Osteocyte (in vitro differentiated cells): ENCODE measurements around the gene PLXNA4. TPM values are rescaled to one million over a fixed set of nuclear protein-coding genes. Genes with fewer than 3 reads are reported as not detected.

Source experiments
- DNase-seq: peaks from one replicate; pipeline ENCODE4 v3.0.0; 2021; ENCODE audit warnings: mixed read lengths; ENCODE audit not compliant: unreplicated experiment; ENCODE audit errors: extremely low spot score
- H3K27ac Mint-ChIP-seq: one replicate; pipeline ENCODE4 v1.8.0; 2021; ENCODE audit warnings: mild to moderate bottlenecking, mixed read lengths; ENCODE audit not compliant: unreplicated experiment
- H3K27me3 Mint-ChIP-seq: one replicate; pipeline ENCODE4 v1.8.0; 2021; ENCODE audit warnings: mixed read lengths; ENCODE audit not compliant: unreplicated experiment
- H3K36me3 Mint-ChIP-seq: one replicate; pipeline ENCODE4 v1.8.0; 2021; ENCODE audit warnings: mixed read lengths; ENCODE audit not compliant: unreplicated experiment
- H3K4me1 Mint-ChIP-seq: one replicate; pipeline ENCODE4 v1.8.0; 2021; ENCODE audit warnings: mixed read lengths; ENCODE audit not compliant: unreplicated experiment
- H3K4me3 Mint-ChIP-seq: one replicate; pipeline ENCODE4 v1.8.0; 2021; ENCODE audit warnings: mild to moderate bottlenecking, moderate library complexity, mixed read lengths; ENCODE audit not compliant: unreplicated experiment
- H3K9me3 Mint-ChIP-seq: one replicate; pipeline ENCODE4 v1.8.0; 2021; ENCODE audit warnings: mixed read lengths; ENCODE audit not compliant: unreplicated experiment
- total RNA-seq: library from RNA; stranded (reverse); gene quantifications from 2 replicates; pipeline ENCODE4 v1.2.1, GENCODE V29; 2021
- TF ChIP-seq, protein P1 (sequence below): fragments of 200-600 bp; sonication (generic); IDR thresholded peaks from 2 replicates; pipeline ENCODE4 v1.5.0; 2021; ENCODE audit warnings: antibody characterized with exemption, mild to moderate bottlenecking, moderate library complexity

PLXNA4 gene
- total RNA-seq, 1 donor from 2014 or later: 59.0 TPM

DNA sequence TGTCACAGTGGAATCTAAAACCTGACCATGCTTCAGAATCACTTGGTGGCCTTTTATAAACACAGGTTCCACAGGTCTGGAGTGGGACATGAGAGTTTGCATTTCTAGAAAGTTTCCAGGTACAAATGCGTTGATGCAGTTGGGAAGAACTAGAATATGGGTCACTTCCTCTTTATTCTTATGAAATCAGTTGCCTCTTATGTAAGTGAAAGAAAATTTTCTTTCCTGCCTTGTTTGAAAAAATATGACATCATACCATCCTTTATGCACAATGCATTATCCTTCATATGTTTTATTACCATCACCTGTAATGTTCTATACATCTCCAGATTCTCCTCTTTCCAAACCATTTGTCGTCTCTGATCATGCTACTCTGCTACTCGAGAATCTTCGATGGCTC, 44.0 kb downstream of the PLXNA4 start:
- DNase-seq: no peak
- no peak overlapping the region for H3K4me3 Mint-ChIP-seq
- H3K27me3 Mint-ChIP-seq: no peaks in the 10 kb centered on the region
- TF ChIP-seq, protein P1, sequence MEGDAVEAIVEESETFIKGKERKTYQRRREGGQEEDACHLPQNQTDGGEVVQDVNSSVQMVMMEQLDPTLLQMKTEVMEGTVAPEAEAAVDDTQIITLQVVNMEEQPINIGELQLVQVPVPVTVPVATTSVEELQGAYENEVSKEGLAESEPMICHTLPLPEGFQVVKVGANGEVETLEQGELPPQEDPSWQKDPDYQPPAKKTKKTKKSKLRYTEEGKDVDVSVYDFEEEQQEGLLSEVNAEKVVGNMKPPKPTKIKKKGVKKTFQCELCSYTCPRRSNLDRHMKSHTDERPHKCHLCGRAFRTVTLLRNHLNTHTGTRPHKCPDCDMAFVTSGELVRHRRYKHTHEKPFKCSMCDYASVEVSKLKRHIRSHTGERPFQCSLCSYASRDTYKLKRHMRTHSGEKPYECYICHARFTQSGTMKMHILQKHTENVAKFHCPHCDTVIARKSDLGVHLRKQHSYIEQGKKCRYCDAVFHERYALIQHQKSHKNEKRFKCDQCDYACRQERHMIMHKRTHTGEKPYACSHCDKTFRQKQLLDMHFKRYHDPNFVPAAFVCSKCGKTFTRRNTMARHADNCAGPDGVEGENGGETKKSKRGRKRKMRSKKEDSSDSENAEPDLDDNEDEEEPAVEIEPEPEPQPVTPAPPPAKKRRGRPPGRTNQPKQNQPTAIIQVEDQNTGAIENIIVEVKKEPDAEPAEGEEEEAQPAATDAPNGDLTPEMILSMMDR: no peak
- no peaks in the 10 kb centered on the region for H3K9me3 Mint-ChIP-seq
- peaks cover 20% of the 10 kb centered on the region for H3K36me3 Mint-ChIP-seq
- H3K27ac Mint-ChIP-seq: no peak overlapping the region
- H3K4me1 Mint-ChIP-seq: peaks cover 6% of the 10 kb centered on the region

DNA sequence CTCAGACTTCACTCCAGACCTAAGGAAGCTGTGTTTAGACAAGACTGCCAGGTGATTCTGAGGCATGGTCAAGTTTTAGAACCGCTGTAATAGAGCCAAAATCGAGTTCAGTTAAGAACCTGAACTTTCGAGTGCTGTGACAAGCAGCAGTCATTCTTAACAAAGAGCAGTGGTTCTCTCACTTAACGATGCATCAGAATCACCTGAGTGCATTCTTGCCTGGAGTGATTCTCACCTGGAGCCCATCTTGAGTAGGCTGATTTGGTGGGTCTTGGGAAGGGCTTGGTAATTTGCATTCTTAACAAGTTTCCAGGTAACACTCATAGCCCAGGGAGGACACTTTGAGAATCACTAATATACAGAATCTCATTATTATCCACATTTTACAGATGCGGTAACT, 44.7 kb downstream of the PLXNA4 start:
- TF ChIP-seq, protein P1: no peak
- no peaks in the 10 kb centered on the region for H3K9me3 Mint-ChIP-seq
- H3K27ac Mint-ChIP-seq: no peak overlapping the region
- no peaks in the 10 kb centered on the region for H3K27me3 Mint-ChIP-seq
- no peak overlapping the region for H3K4me3 Mint-ChIP-seq
- DNase-seq: no peak
- H3K36me3 Mint-ChIP-seq: peaks cover 23% of the 10 kb centered on the region
- H3K4me1 Mint-ChIP-seq: peaks cover 1% of the 10 kb centered on the region

DNA sequence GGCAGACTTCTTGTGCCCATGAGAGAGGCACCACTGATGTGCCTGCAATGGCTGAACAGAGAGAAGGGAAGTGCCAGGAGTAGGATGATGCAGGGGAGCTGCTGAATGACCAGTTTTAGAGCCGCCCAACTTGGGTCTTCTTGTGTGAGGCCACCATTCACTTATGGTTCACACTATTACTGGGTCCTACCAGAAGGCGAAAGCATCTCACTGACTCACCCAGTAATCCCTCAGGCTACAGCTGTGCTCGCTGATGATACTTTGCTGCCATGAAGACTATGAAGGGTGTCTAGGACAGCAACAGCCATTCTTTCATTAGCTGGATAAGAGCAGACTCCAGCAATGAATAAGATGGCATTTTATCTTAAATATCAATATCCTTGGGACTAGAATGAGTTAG, 47.6 kb downstream of the PLXNA4 start:
- DNase-seq: no peak
- no peaks in the 10 kb centered on the region for H3K9me3 Mint-ChIP-seq
- no peak overlapping the region for H3K4me3 Mint-ChIP-seq
- H3K27ac Mint-ChIP-seq: no peak overlapping the region
- peaks cover 18% of the 10 kb centered on the region for H3K36me3 Mint-ChIP-seq
- no peaks in the 10 kb centered on the region for H3K4me1 Mint-ChIP-seq
- H3K27me3 Mint-ChIP-seq: no peaks in the 10 kb centered on the region
- TF ChIP-seq, protein P1: no peak

DNA sequence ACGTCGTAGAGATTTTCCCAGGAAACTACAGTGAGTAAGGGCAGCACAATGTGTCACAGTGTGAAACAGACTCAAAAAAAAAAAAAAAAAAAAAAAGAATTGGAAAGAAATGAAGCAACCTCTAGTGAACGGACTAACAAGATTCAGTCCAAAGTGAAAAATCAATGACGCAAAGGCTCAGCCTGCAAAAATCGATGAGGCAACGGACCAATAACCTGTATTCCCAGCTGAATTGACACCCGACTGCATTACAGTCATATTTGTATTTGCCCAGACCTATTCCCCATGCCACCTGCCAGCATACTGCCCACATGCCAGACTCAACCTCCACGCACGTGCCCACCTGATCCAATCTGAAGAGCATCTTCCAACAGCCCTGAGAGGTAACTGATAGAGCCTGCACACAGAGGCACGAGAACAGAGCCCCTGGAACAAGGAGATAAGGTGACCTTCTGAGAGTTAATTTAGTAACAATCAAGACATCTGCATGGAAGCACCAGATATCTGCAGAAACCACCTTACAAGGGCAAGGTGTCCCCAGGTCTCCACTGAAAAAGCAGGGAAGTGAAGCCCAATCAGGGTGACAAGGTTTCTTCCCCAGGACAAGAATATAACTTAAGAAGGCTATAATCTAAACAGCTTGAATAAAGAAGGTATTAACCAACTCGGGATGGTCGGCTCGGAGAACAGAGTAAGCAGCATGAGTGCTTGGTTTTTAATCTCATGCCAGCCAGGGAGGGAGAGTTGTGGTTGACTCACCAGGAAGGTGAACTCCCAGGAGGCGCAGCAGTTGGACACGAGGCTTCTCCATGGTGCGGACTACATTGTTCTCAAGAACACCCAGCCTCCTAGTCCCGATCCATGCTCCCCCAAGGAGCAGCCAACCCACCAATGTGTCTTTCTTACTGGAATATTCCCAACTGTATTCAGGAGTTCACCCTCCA, 48.5 kb downstream of the PLXNA4 start:
- TF ChIP-seq, protein P1: no peak
- Mint-ChIP-seq H3K27me3 (no peaks in the 10 kb centered on the region), H3K36me3 (peaks cover 18% of the 10 kb centered on the region), H3K4me1 (no peaks in the 10 kb centered on the region), H3K27ac (no peak overlapping the region), H3K4me3 (no peak overlapping the region), H3K9me3 (no peaks in the 10 kb centered on the region)
- DNase-seq: no peak

DNA sequence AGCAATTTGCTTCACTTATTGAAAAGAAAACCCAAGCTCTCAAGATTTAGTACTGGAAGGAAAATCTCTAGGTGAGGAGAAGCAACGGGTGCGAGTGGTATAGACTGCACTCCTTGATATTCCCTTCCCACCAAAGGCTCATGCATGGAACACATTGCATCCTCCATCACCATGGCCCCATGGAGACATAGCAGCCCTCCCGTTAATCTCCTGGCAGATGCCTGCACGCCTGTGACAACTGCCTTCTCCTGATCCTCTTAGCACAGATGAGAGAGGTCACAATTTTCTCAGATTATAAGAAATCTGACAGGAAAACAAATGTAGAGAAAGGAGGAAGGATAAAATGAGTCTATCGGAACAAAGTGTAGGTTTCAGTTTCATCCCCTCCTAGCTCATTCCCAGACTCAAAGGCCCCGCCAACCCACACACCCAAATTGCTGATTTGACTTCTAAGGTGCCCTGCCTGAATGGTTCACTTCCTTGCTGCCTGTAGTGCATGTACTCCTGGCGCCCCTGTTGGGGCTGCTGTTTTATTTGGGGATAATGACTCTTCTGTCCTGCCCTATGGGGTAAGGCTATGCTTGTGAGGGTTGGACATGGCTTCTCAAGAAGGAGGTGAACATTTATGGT, 50.0 kb downstream of the PLXNA4 start:
- Mint-ChIP-seq H3K4me3 (no peak overlapping the region), H3K36me3 (peaks cover 13% of the 10 kb centered on the region), H3K9me3 (no peaks in the 10 kb centered on the region), H3K27ac (no peak overlapping the region), H3K4me1 (no peaks in the 10 kb centered on the region), H3K27me3 (no peaks in the 10 kb centered on the region)
- TF ChIP-seq, protein P1: no peak
- no peak for DNase-seq
